ENCODE measurements around the gene HSPB9. TPM values are rescaled to one million over a fixed set of nuclear protein-coding genes. Genes with fewer than 3 reads are reported as not detected.

HSPB9 gene
- total RNA-seq, 1 donor from 2014 or later: 1.1 TPM

Other genes starting within 250 kb of the HSPB9 start
- gene ACLY, start 203.9 kb upstream of the HSPB9 start, total RNA-seq: 20.9 TPM
- gene ODAD4, start 192.2 kb upstream of the HSPB9 start, total RNA-seq: 0.30 TPM
- 31.4 TPM for gene CNP, start 156.0 kb upstream of the HSPB9 start, total RNA-seq
- 33.2 TPM for gene DNAJC7, start 105.4 kb upstream of the HSPB9 start, total RNA-seq
- gene NKIRAS2, start 102.7 kb upstream of the HSPB9 start, total RNA-seq: 12.9 TPM
- 0.20 TPM for gene C17orf113, start 72.2 kb upstream of the HSPB9 start, total RNA-seq
- gene ZNF385C, start 24.3 kb upstream of the HSPB9 start, total RNA-seq: 0.13 TPM
- 30.3 TPM for gene DHX58, start 10.1 kb upstream of the HSPB9 start, total RNA-seq
- 30.8 TPM for gene KAT2A, start 1.4 kb upstream of the HSPB9 start, total RNA-seq
- 56.3 TPM for gene RAB5C, start 32.2 kb downstream of the HSPB9 start, total RNA-seq
- gene KCNH4, start 58.3 kb downstream of the HSPB9 start, total RNA-seq: not detected
- gene HCRT, start 62.6 kb downstream of the HSPB9 start, total RNA-seq: not detected
- 15.7 TPM for gene GHDC, start 71.7 kb downstream of the HSPB9 start, total RNA-seq
- 26.3 TPM for gene STAT5B, start 153.6 kb downstream of the HSPB9 start, total RNA-seq
- 10.2 TPM for gene STAT5A, start 165.7 kb downstream of the HSPB9 start, total RNA-seq

Data from left lobe of liver (tissue), 1 donor.